Activated CD4-positive, alpha-beta memory T cell treated with anti-CD3 and anti-CD28 coated beads, Interleukin-2, amount 10 ng/mL, durations not matched to agents 7 days and 5 days (primary cell): ENCODE results near the gene ICE2. TPM values are rescaled to one million over a fixed set of nuclear protein-coding genes. Genes with fewer than 3 reads are reported as not detected.

ENCODE experiments used
- CTCF ChIA-PET: fragments of 350-600 bp; sonication (Branson Sonifier 250); formaldehyde crosslinking; loops from one replicate; lab custom pipeline; 2021; ENCODE audit warnings: antibody characterized with exemption, inconsistent platforms; lab: Charles Lee
- POLR2A ChIA-PET: fragments of 350-600 bp; sonication (Branson Sonifier 250); formaldehyde crosslinking; loops from one replicate; lab custom pipeline; 2021; ENCODE audit warnings: antibody characterized with exemption; lab: Charles Lee
- DNase-seq: peaks from one replicate; pipeline ENCODE4 v3.0.0-alpha.2; 2020
- H3K27ac Mint-ChIP-seq: one replicate; pipeline ENCODE4 v1.8.0; 2021; ENCODE audit warnings: mild to moderate bottlenecking, mixed read lengths
- H3K27me3 Mint-ChIP-seq: one replicate; pipeline ENCODE4 v1.8.0; 2021; ENCODE audit warnings: mixed read lengths
- H3K36me3 Mint-ChIP-seq: one replicate; pipeline ENCODE4 v1.8.0; 2021; ENCODE audit warnings: low read depth, mixed read lengths
- H3K4me1 Mint-ChIP-seq: one replicate; pipeline ENCODE4 v1.8.0; 2021; ENCODE audit warnings: mixed read lengths
- H3K4me3 Mint-ChIP-seq: one replicate; pipeline ENCODE4 v1.8.0; 2021; ENCODE audit warnings: mild to moderate bottlenecking, mixed read lengths
- H3K9me3 Mint-ChIP-seq: one replicate; pipeline ENCODE4 v1.8.0; 2021; ENCODE audit warnings: mixed read lengths
- total RNA-seq, 2 experiments: library from RNA; stranded (reverse); gene quantifications; one replicate each; pipeline ENCODE4 v1.2.3, GENCODE V29; 2021

The ICE2 gene
- total RNA-seq, 2 experiments from 2014 or later, result 56.9 to 60.4 TPM

GRCh38 chr15:60399931-60400330 is 79.0 kb downstream of the ICE2 start:
- CTCF ChIA-PET, result no interaction called here
- POLR2A ChIA-PET, result interaction anchor here (0.7 to 3.9 kb wide), 6 partner anchors 10 to 79 kb away, joined by 3 to 50 read pairs (median 18); partner anchors contain the start of gene ICE2
- Mint-ChIP-seq H3K4me3 (no peak overlapping the region), H3K27ac (peak overlapping the region; percentile 92), H3K36me3 (peaks cover 30% of the 10 kb centered on the region), H3K9me3 (no peaks in the 10 kb centered on the region), H3K27me3 (peaks cover 7% of the 10 kb centered on the region), H3K4me1 (peaks cover 35% of the 10 kb centered on the region)
- no peak for DNase-seq

DNA sequence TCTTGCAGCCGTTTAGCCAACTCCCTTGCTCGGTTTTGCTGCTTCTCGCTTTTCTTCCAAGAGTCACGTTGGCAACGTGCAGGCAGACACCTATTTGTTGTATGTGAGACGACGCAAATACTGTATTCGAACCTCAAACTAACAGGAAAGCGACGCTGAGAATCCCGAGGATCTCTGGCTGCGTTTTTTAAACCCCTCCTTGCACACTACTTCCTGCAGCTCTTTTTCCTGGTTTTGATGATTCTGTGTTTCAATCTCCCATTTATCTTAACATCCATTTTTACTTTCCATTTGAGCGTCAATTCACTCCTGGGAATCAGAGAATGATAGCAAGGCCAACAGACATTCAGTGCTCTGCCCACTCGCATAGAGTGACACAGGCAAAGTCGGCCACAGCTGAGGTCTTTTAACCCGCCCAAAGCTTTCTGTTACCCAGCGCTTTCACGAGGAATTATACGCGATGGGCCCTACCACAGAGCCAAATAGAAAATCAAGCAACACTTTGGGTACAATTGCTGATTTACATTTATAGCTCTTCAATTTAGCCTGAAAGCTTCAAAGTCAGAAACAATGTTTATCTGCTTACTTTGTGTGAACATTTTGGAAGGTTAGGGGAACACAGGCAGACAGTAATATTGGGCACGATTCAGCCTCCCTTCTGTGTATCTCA is 79.6 kb downstream of the ICE2 start:
- peaks cover 7% of the 10 kb centered on the region for H3K27me3 Mint-ChIP-seq
- POLR2A ChIA-PET, result interaction anchor here (0.7 to 3.9 kb wide), 14 partner anchors 8 to 710 kb away, joined by 3 to 50 read pairs (median 6); partner anchors contain the start of genes BNIP2 and ICE2
- peaks cover 35% of the 10 kb centered on the region for H3K36me3 Mint-ChIP-seq
- CTCF ChIA-PET, result interaction anchor here (1.5 to 5.5 kb wide), 2 partner anchors 38 to 194 kb away, joined by 4 to 24 read pairs; no protein-coding TSS in a partner anchor
- peaks cover 41% of the 10 kb centered on the region for H3K4me1 Mint-ChIP-seq
- DNase-seq, result no peak
- peak overlapping the region; percentile 92 for H3K27ac Mint-ChIP-seq
- peak overlapping the region; percentile 72 for H3K4me3 Mint-ChIP-seq
- no peaks in the 10 kb centered on the region for H3K9me3 Mint-ChIP-seq

DNA sequence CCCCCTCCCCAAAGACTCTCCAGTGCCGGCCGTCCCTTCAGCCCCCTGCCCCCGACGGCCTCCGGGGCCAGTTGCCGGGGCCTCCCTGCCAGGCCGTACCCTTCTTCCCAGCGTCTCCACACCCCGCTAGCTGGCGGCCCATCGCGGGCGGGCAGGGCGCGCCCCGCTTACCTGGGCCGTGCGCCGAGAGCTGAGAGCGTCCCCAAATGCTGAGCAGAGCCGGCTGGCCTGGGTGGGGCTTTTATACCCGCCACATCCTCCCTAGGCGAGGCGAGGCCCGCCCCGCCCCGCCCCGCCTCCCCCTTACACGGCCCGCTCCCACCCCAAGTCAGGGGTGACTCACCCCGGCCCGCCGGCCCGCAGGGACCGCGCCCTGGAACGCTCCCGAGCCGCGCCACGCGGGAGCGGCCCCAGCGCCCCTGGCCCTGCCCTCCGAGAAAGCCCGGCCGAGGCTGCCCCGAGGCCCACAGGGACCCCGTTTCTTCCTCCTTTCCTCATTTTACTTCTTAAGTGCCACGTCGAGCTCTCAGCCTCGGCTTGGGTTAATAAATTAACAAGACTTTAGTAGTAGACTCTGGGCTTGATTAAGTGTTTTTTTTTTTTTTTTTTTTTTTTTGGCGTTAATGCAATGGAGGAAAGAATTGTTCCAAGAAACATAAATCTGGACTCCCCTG is 81.0 kb downstream of the ICE2 start, which contains the start of gene ANXA2:
Gene ANXA2 (minus strand): TSS at position 215 of the 674 bp plus-strand sequence. CDS start 11,911 bp downstream, outside the sequence.
- peak; percentile 90 for DNase-seq
- peaks cover 55% of the 10 kb centered on the region for H3K4me1 Mint-ChIP-seq
- ChIA-PET POLR2A (interaction anchor here (0.5 to 3.9 kb wide), 52 partner anchors 8 to 708 kb away, joined by 3 to 50 read pairs (median 4); partner anchors contain the start of genes BNIP2, FOXB1 and ICE2), CTCF (interaction anchor here (0.7 to 5.5 kb wide), 7 partner anchors 36 to 195 kb away, joined by 3 to 24 read pairs (median 4); partner anchors contain the start of gene ICE2)
- H3K4me3 Mint-ChIP-seq, result peak within 1 kb of the TSS; percentile 97
- H3K9me3 Mint-ChIP-seq, result no peaks in the 10 kb centered on the region
- peaks cover 7% of the 10 kb centered on the region for H3K27me3 Mint-ChIP-seq
- H3K36me3 Mint-ChIP-seq, result peaks cover 50% of the 10 kb centered on the region
- peak within 1 kb of the TSS; percentile 98 for H3K27ac Mint-ChIP-seq

- DNase-seq, result peak; percentile 79
- peak overlapping the region; percentile 98 for H3K27ac Mint-ChIP-seq
- H3K4me1 Mint-ChIP-seq, result peaks cover 61% of the 10 kb centered on the region
- POLR2A ChIA-PET, result interaction anchor here (0.6 to 3.9 kb wide), 35 partner anchors 7 to 708 kb away, joined by 3 to 50 read pairs (median 5); partner anchors contain the start of genes BNIP2, FOXB1 and ICE2
- peak overlapping the region; percentile 97 for H3K4me3 Mint-ChIP-seq
- CTCF ChIA-PET, result interaction anchor here (1.3 to 5.5 kb wide), 3 partner anchors 36 to 122 kb away, joined by 4 to 24 read pairs (median 5); partner anchors contain the start of gene ICE2
- peaks cover 53% of the 10 kb centered on the region for H3K36me3 Mint-ChIP-seq
- H3K27me3 Mint-ChIP-seq, result peaks cover 4% of the 10 kb centered on the region
- H3K9me3 Mint-ChIP-seq, result no peaks in the 10 kb centered on the region
Observed at GRCh38 chr15:60396958-60397771, 81.8 kb downstream of the ICE2 start.

DNA sequence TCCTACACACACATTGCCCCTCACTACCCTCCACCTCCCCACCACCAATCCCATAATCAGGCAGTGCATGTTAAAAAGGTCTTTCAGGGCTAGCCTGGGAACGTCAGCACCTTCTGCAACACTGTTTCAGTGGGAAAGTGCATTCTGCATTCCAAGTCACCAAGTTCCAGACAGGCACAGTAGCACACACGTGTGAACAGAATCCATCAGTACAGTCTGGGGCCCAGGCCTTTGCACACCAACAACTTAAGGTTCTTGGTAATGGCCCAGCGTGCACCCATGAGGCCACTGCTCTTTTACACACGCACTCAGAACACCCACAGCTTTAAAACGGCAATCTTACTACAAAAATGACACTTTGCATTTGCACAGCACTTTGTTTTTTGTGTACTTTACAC is 82.4 kb downstream of the ICE2 start:
- ChIA-PET POLR2A (interaction anchor here (0.8 to 2.3 kb wide), 9 partner anchors 11 to 154 kb away, joined by 3 to 16 read pairs (median 4); partner anchors contain the start of gene ICE2), CTCF (interaction anchor here (5.5 kb wide), 1 partner anchor 35 kb away, joined by 24 read pairs; no protein-coding TSS in a partner anchor)
- peaks cover 58% of the 10 kb centered on the region for H3K36me3 Mint-ChIP-seq
- peak overlapping the region; percentile 97 for H3K4me3 Mint-ChIP-seq
- peaks cover 66% of the 10 kb centered on the region for H3K4me1 Mint-ChIP-seq
- no peaks in the 10 kb centered on the region for H3K9me3 Mint-ChIP-seq
- no peak for DNase-seq
- peak overlapping the region; percentile 98 for H3K27ac Mint-ChIP-seq
- peaks cover 4% of the 10 kb centered on the region for H3K27me3 Mint-ChIP-seq

DNA sequence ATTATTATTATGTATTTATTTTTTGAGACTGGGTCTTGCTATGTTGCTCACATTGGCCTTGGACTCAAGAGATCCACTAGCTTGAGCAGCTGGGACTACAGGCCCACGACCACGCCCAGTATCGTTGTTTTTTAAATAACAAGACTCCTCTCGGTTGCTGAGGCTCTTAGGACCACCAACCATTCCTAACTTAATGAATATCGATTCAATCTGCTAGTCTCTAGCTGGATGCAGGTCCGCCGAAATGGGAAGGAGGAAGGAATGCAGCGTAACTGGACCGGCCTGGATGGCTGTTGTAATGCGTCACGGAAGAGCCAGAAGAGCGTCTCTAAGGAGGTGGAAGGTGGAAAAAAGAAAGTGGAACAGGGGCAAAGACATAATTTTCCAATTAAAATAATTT is 82.8 kb downstream of the ICE2 start:
- ChIA-PET POLR2A (interaction anchor here (0.7 to 1.6 kb wide), 10 partner anchors 10 to 705 kb away, joined by 3 to 5 read pairs (median 4); partner anchors contain the start of gene ICE2), CTCF (interaction anchor here (0.6 to 5.5 kb wide), 2 partner anchors 35 to 833 kb away, joined by 5 to 24 read pairs; partner anchors contain the start of gene RORA)
- H3K36me3 Mint-ChIP-seq, result peaks cover 60% of the 10 kb centered on the region
- peak overlapping the region; percentile 98 for H3K27ac Mint-ChIP-seq
- H3K9me3 Mint-ChIP-seq, result no peaks in the 10 kb centered on the region
- H3K4me1 Mint-ChIP-seq, result peaks cover 71% of the 10 kb centered on the region
- H3K4me3 Mint-ChIP-seq, result peak overlapping the region; percentile 97
- DNase-seq, result no peak
- peaks cover 4% of the 10 kb centered on the region for H3K27me3 Mint-ChIP-seq

GRCh38 chr15:60395276-60396011 is 83.5 kb downstream of the ICE2 start:
- DNase-seq, result no peak
- no peak overlapping the region for H3K27ac Mint-ChIP-seq
- CTCF ChIA-PET, result interaction anchor here (0.6 to 5.5 kb wide), 2 partner anchors 34 to 833 kb away, joined by 5 to 24 read pairs; partner anchors contain the start of gene RORA
- H3K4me1 Mint-ChIP-seq, result peaks cover 77% of the 10 kb centered on the region
- H3K36me3 Mint-ChIP-seq, result peaks cover 62% of the 10 kb centered on the region
- H3K27me3 Mint-ChIP-seq, result peaks cover 4% of the 10 kb centered on the region
- no peaks in the 10 kb centered on the region for H3K9me3 Mint-ChIP-seq
- H3K4me3 Mint-ChIP-seq, result peak overlapping the region; percentile 26
- POLR2A ChIA-PET, result interaction anchor here (0.7 to 1.5 kb wide), 5 partner anchors 10 to 709 kb away, joined by 3 to 5 read pairs (median 4); no protein-coding TSS in a partner anchor

- ChIA-PET POLR2A (interaction anchor here (0.7 to 1.5 kb wide), 6 partner anchors 9 to 709 kb away, joined by 3 to 5 read pairs (median 4); no protein-coding TSS in a partner anchor), CTCF (interaction anchor here (5.5 kb wide), 1 partner anchor 33 kb away, joined by 24 read pairs; no protein-coding TSS in a partner anchor)
- Mint-ChIP-seq H3K4me3 (no peak overlapping the region), H3K27me3 (peaks cover 4% of the 10 kb centered on the region), H3K27ac (no peak overlapping the region), H3K9me3 (no peaks in the 10 kb centered on the region), H3K4me1 (peaks cover 83% of the 10 kb centered on the region), H3K36me3 (peaks cover 70% of the 10 kb centered on the region)
- no peak for DNase-seq
Observed at GRCh38 chr15:60394689-60395097, 84.2 kb downstream of the ICE2 start.

GRCh38 chr15:60392986-60393790 is 85.8 kb downstream of the ICE2 start:
- Mint-ChIP-seq H3K36me3 (peaks cover 66% of the 10 kb centered on the region), H3K27ac (peak overlapping the region; percentile 69), H3K4me3 (peak overlapping the region; percentile 6), H3K4me1 (peaks cover 83% of the 10 kb centered on the region), H3K9me3 (no peaks in the 10 kb centered on the region), H3K27me3 (no peaks in the 10 kb centered on the region)
- DNase-seq, result no peak
- ChIA-PET POLR2A (interaction anchor here (1.0 to 1.8 kb wide), 7 partner anchors 16 to 86 kb away, joined by 3 to 11 read pairs (median 4); no protein-coding TSS in a partner anchor), CTCF (interaction anchor here (1.3 to 5.5 kb wide), 2 partner anchors 32 to 524 kb away, joined by 3 to 24 read pairs; no protein-coding TSS in a partner anchor)

DNA sequence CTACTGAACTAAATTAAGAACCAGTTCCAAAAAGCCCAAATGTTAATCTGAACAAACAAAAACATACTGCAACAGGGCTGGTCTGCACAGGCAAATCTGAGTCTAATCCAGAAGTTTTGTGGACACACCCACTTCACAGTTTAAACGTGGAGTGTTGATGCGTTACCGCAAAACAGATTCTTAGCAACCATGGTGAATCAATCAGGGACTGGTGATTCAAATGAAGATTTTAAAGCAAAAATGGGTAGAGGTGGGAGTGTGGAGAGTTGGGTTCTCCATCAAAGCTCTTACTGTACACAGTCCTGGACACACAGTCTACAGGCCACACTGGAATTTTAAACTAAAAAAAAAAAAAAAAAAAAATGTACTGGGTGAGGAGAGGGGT is 86.3 kb downstream of the ICE2 start:
- POLR2A ChIA-PET, result interaction anchor here (1.0 to 1.8 kb wide), 6 partner anchors 16 to 87 kb away, joined by 3 to 11 read pairs (median 4); no protein-coding TSS in a partner anchor
- Mint-ChIP-seq H3K36me3 (peaks cover 68% of the 10 kb centered on the region), H3K27ac (peak overlapping the region; percentile 69), H3K27me3 (no peaks in the 10 kb centered on the region), H3K9me3 (no peaks in the 10 kb centered on the region), H3K4me1 (peaks cover 84% of the 10 kb centered on the region), H3K4me3 (no peak overlapping the region)
- CTCF ChIA-PET, result interaction anchor here (1.3 kb wide), 1 partner anchor 525 kb away, joined by 3 read pairs; no protein-coding TSS in a partner anchor
- peak; percentile 60 for DNase-seq
